ENCODE data around the gene SIGLEC7. TPM values are rescaled to one million over a fixed set of nuclear protein-coding genes. Genes with fewer than 3 reads are reported as not detected.

The SIGLEC7 gene
- not detected for total RNA-seq

- Mint-ChIP-seq H3K36me3 (no peaks in the 10 kb centered on the region), H3K4me3 (no peak within 1 kb of the TSS), H3K9me3 (ENCODE audit: low read depth) (no peaks in the 10 kb centered on the region), H3K27ac (no peak within 1 kb of the TSS), H3K27me3 (peaks cover 34% of the 10 kb centered on the region), H3K4me1 (peaks cover 2% of the 10 kb centered on the region)
- no peak for DNase-seq
- ATAC-seq: no peak
- CTCF ChIA-PET: no interaction called here
Observed at GRCh38 chr19:51142119-51142518, at the start of gene SIGLEC7. Gene SIGLEC7, plus strand, starts transcription at chr19:51142301. Its CDS starts 69 bp downstream, at chr19:51142370.

- no peaks in the 10 kb centered on the region for H3K9me3 Mint-ChIP-seq (ENCODE audit: low read depth)
- H3K27ac Mint-ChIP-seq: no peak overlapping the region
- no peaks in the 10 kb centered on the region for H3K27me3 Mint-ChIP-seq
- ATAC-seq: no peak
- peaks cover 4% of the 10 kb centered on the region for H3K36me3 Mint-ChIP-seq
- no peak for DNase-seq
- peaks cover 11% of the 10 kb centered on the region for H3K4me1 Mint-ChIP-seq
- CTCF ChIA-PET: no interaction called here
- H3K4me3 Mint-ChIP-seq: no peak overlapping the region
Observed at GRCh38 chr19:51093101-51093500, 49.0 kb upstream of the SIGLEC7 start.

- Mint-ChIP-seq H3K27me3 (no peaks in the 10 kb centered on the region), H3K4me3 (no peak overlapping the region), H3K27ac (no peak overlapping the region), H3K9me3 (ENCODE audit: low read depth) (no peaks in the 10 kb centered on the region), H3K36me3 (peaks cover 6% of the 10 kb centered on the region), H3K4me1 (peaks cover 11% of the 10 kb centered on the region)
- CTCF ChIA-PET: interaction anchor here (1.1 to 4.2 kb wide), 3 partner anchors 11 to 172 kb away, joined by 3 to 19 read pairs (median 4); partner anchors contain the start of gene KLK10
- DNase-seq (no peak), ATAC-seq (no peak)
Observed at GRCh38 chr19:51093510-51094345, 48.4 kb upstream of the SIGLEC7 start.

GRCh38 chr19:51094696-51095279 lies 47.3 kb upstream of the SIGLEC7 start:
- H3K36me3 Mint-ChIP-seq: peaks cover 6% of the 10 kb centered on the region
- ATAC-seq (no peak), DNase-seq (no peak)
- no peak overlapping the region for H3K4me3 Mint-ChIP-seq
- H3K27ac Mint-ChIP-seq: no peak overlapping the region
- peaks cover 14% of the 10 kb centered on the region for H3K4me1 Mint-ChIP-seq
- CTCF ChIA-PET: interaction anchor here (0.6 to 4.2 kb wide), 10 partner anchors 10 to 538 kb away, joined by 3 to 19 read pairs (median 3); partner anchors contain the start of gene KLK10
- H3K27me3 Mint-ChIP-seq: no peaks in the 10 kb centered on the region
- no peaks in the 10 kb centered on the region for H3K9me3 Mint-ChIP-seq (ENCODE audit: low read depth)

- Mint-ChIP-seq H3K27me3 (no peaks in the 10 kb centered on the region), H3K4me3 (no peak overlapping the region), H3K9me3 (ENCODE audit: low read depth) (no peaks in the 10 kb centered on the region), H3K27ac (peak overlapping the region; percentile 33), H3K4me1 (peaks cover 15% of the 10 kb centered on the region), H3K36me3 (peaks cover 6% of the 10 kb centered on the region)
- DNase-seq (no peak), ATAC-seq (no peak)
- CTCF ChIA-PET: interaction anchor here (1.0 to 4.2 kb wide), 5 partner anchors 17 to 175 kb away, joined by 4 to 19 read pairs (median 6); partner anchors contain the start of gene KLK10
Observed at GRCh38 chr19:51096473-51097165, 45.5 kb upstream of the SIGLEC7 start.

- no peak overlapping the region for H3K4me3 Mint-ChIP-seq
- peak; percentile 72 for ATAC-seq
- no peaks in the 10 kb centered on the region for H3K9me3 Mint-ChIP-seq (ENCODE audit: low read depth)
- peaks cover 7% of the 10 kb centered on the region for H3K36me3 Mint-ChIP-seq
- H3K27ac Mint-ChIP-seq: peak overlapping the region; percentile 10
- CTCF ChIA-PET: interaction anchor here (1.2 to 4.2 kb wide), 4 partner anchors 76 to 175 kb away, joined by 4 to 19 read pairs (median 10); partner anchors contain the start of gene KLK10
- DNase-seq: peak; percentile 78
- H3K4me1 Mint-ChIP-seq: peaks cover 15% of the 10 kb centered on the region
- no peaks in the 10 kb centered on the region for H3K27me3 Mint-ChIP-seq
Observed at GRCh38 chr19:51097166-51097738, 44.8 kb upstream of the SIGLEC7 start.

- H3K4me1 Mint-ChIP-seq: peaks cover 19% of the 10 kb centered on the region
- H3K36me3 Mint-ChIP-seq: peaks cover 12% of the 10 kb centered on the region
- CTCF ChIA-PET: interaction anchor here (1.8 to 4.2 kb wide), 2 partner anchors 80 to 176 kb away, joined by 6 to 19 read pairs; partner anchors contain the start of gene KLK10
- no peak overlapping the region for H3K4me3 Mint-ChIP-seq
- ATAC-seq (no peak), DNase-seq (no peak)
- H3K27me3 Mint-ChIP-seq: no peaks in the 10 kb centered on the region
- H3K27ac Mint-ChIP-seq: no peak overlapping the region
- H3K9me3 Mint-ChIP-seq (ENCODE audit: low read depth): no peaks in the 10 kb centered on the region
Observed at GRCh38 chr19:51097796-51098195, 44.3 kb upstream of the SIGLEC7 start.

- Mint-ChIP-seq H3K9me3 (ENCODE audit: low read depth) (no peaks in the 10 kb centered on the region), H3K27ac (no peak overlapping the region), H3K36me3 (peaks cover 16% of the 10 kb centered on the region), H3K4me1 (peaks cover 21% of the 10 kb centered on the region), H3K4me3 (no peak overlapping the region), H3K27me3 (no peaks in the 10 kb centered on the region)
- DNase-seq (peak; percentile 50), ATAC-seq (peak; percentile 71)
- CTCF ChIA-PET: no interaction called here
Observed at GRCh38 chr19:51098365-51099046, 43.6 kb upstream of the SIGLEC7 start.

- Mint-ChIP-seq H3K4me3 (no peak overlapping the region), H3K9me3 (ENCODE audit: low read depth) (no peaks in the 10 kb centered on the region), H3K27me3 (no peaks in the 10 kb centered on the region), H3K36me3 (peaks cover 20% of the 10 kb centered on the region), H3K27ac (peak overlapping the region; percentile 46), H3K4me1 (peaks cover 22% of the 10 kb centered on the region)
- ATAC-seq (no peak), DNase-seq (no peak)
- CTCF ChIA-PET: no interaction called here
Observed at GRCh38 chr19:51099047-51099382, 43.1 kb upstream of the SIGLEC7 start.

- Mint-ChIP-seq H3K27me3 (no peaks in the 10 kb centered on the region), H3K27ac (no peak overlapping the region), H3K9me3 (ENCODE audit: low read depth) (no peaks in the 10 kb centered on the region), H3K4me3 (no peak overlapping the region), H3K4me1 (peaks cover 22% of the 10 kb centered on the region), H3K36me3 (peaks cover 22% of the 10 kb centered on the region)
- ATAC-seq (no peak), DNase-seq (no peak)
- CTCF ChIA-PET: interaction anchor here (1.3 to 1.7 kb wide), 2 partner anchors 58 to 179 kb away, joined by 3 to 6 read pairs; no protein-coding TSS in a partner anchor
Observed at GRCh38 chr19:51100601-51101000, 41.5 kb upstream of the SIGLEC7 start.

- H3K27ac Mint-ChIP-seq: no peak overlapping the region
- H3K4me1 Mint-ChIP-seq: peaks cover 26% of the 10 kb centered on the region
Observed at GRCh38 chr19:51101171-51101865, 40.8 kb upstream of the SIGLEC7 start.

GRCh38 chr19:51102991-51103390 lies 39.1 kb upstream of the SIGLEC7 start:
- Mint-ChIP-seq H3K36me3 (peaks cover 19% of the 10 kb centered on the region), H3K27ac (no peak overlapping the region), H3K4me1 (peaks cover 25% of the 10 kb centered on the region), H3K4me3 (no peak overlapping the region), H3K9me3 (ENCODE audit: low read depth) (no peaks in the 10 kb centered on the region), H3K27me3 (no peaks in the 10 kb centered on the region)
- no peak for DNase-seq
- CTCF ChIA-PET: no interaction called here
- ATAC-seq: no peak

More at GRCh38 chr19:51101171-51101865, 40.8 kb upstream of the SIGLEC7 start:
- Mint-ChIP-seq H3K36me3 (peaks cover 22% of the 10 kb centered on the region), H3K27me3 (no peaks in the 10 kb centered on the region), H3K4me3 (no peak overlapping the region), H3K9me3 (ENCODE audit: low read depth) (no peaks in the 10 kb centered on the region)
- DNase-seq: no peak
- ATAC-seq: no peak
- CTCF ChIA-PET: interaction anchor here (0.7 to 1.7 kb wide), 3 partner anchors 58 to 179 kb away, joined by 3 to 6 read pairs (median 3); no protein-coding TSS in a partner anchor
